Breast epithelium (tissue), 4 donors: Measurements from ENCODE around the gene COL5A3. TPM values are rescaled to one million over a fixed set of nuclear protein-coding genes. Genes with fewer than 3 reads are reported as not detected.

Experiments used
- DNase-seq, 2 donors: peaks; one replicate each; pipeline ENCODE4 v3.0.0-alpha.2; 2019; ENCODE audit warnings: low spot score in 2 of 2
- H3K27ac ChIP-seq, 2 donors: fragments of 200-600 bp; sonication (generic) in 1 of 2; one replicate each; pipeline ENCODE4 v1.5.1; 2016 to 2019; ENCODE audit warnings: mild to moderate bottlenecking in 1 of 2
- H3K27me3 ChIP-seq, 2 donors: fragments of 200-600 bp; sonication (generic) in 1 of 2; one replicate each; pipeline versions ENCODE4 v1.5.1 to v1.6.0; 2017 to 2019; ENCODE audit warnings: control low read depth in 1 of 2, mild to moderate bottlenecking in 1 of 2
- H3K36me3 ChIP-seq: fragments of 200-600 bp; one replicate; pipeline ENCODE4 v1.5.1; 2019
- H3K4me1 ChIP-seq, 2 donors: fragments of 200-600 bp; sonication (generic); one replicate each; pipeline ENCODE4 v1.5.1; 2016 to 2019; ENCODE audit warnings: control low read depth in 1 of 2
- H3K4me3 ChIP-seq, 3 donors: fragments of 200-600 bp; sonication (generic); 1 replicate in 2 of 3; 2 replicates in 1 of 3; pipeline ENCODE4 v1.5.1; 2016 to 2019; ENCODE audit warnings: mild to moderate bottlenecking in 3 of 3, moderate library complexity in 2 of 3
- H3K9me3 ChIP-seq, 2 donors: fragments of 200-600 bp; sonication (generic) in 1 of 2; one replicate each; pipeline ENCODE4 v1.5.1; 2016 to 2019; ENCODE audit warnings: control low read depth in 1 of 2
- CTCF ChIP-seq, 3 donors: fragments of 450-650 bp; IDR thresholded peaks; one replicate each; pipeline ENCODE4 v1.5.1; 2016 to 2017; ENCODE audit warnings: antibody characterized with exemption in 3 of 3, mild to moderate bottlenecking in 3 of 3, moderate library complexity in 3 of 3
- POLR2A ChIP-seq: fragments of 450-650 bp; IDR thresholded peaks from one replicate; pipeline ENCODE4 v1.6.1; 2016; ENCODE audit warnings: antibody characterized with exemption, mild to moderate bottlenecking, moderate library complexity
- POLR2AphosphoS5 ChIP-seq, 3 donors: sonication (generic); formaldehyde crosslinking; IDR thresholded peaks; one replicate each; pipeline ENCODE4 v1.6.1; 2017; ENCODE audit warnings: antibody characterized with exemption in 3 of 3
- intact Hi-C: fragments of 100-400 bp; cut with DNase I; formaldehyde crosslinking; loops from one replicate; pipeline ENCODE4 v1.15.1; 2023; ENCODE audit warnings: low total_unique reads
- total RNA-seq, 3 donors: library from RNA; depleted of rRNA; stranded (reverse); fragments of >200 nt; gene quantifications; one replicate each; pipeline ENCODE4 v1.1.0, GENCODE V29; 2016

COL5A3 gene
- total RNA-seq, 3 donors from 2014 or later, result 4.8 to 32.2 (median 12.5) TPM

- H3K9me3 ChIP-seq, result no peaks in the 10 kb centered on the region
- no peaks in the 10 kb centered on the region for H3K36me3 ChIP-seq
- intact Hi-C loops, result no loop called here
- H3K4me3 ChIP-seq, result no peak overlapping the region
- no peak for DNase-seq
- no peaks in the 10 kb centered on the region for H3K4me1 ChIP-seq
- H3K27ac ChIP-seq, result no peak overlapping the region
- TF ChIP-seq POLR2AphosphoS5 (IDR thresholded peaks at IDR 0.05), result no peak
- TF ChIP-seq POLR2A, result no peak
- TF ChIP-seq CTCF (IDR thresholded peaks at IDR 0.05), result no peak
- H3K27me3 ChIP-seq, result no peaks in the 10 kb centered on the region
Measured at GRCh38 chr19:9991425-9992191, 18.7 kb downstream of the COL5A3 start.

- intact Hi-C loops, result no loop called here
- TF ChIP-seq POLR2A, result no peak
- no peak for TF ChIP-seq CTCF (IDR thresholded peaks at IDR 0.05)
- no peak for TF ChIP-seq POLR2AphosphoS5 (IDR thresholded peaks at IDR 0.05)
- no peak overlapping the region for H3K4me3 ChIP-seq
- H3K36me3 ChIP-seq, result no peaks in the 10 kb centered on the region
- no peaks in the 10 kb centered on the region for H3K27me3 ChIP-seq
- no peak for DNase-seq
- no peaks in the 10 kb centered on the region for H3K9me3 ChIP-seq
- H3K27ac ChIP-seq, result no peak overlapping the region
- no peaks in the 10 kb centered on the region for H3K4me1 ChIP-seq
Measured at GRCh38 chr19:9989504-9989903, 20.8 kb downstream of the COL5A3 start.

GRCh38 chr19:9986787-9987281 lies 23.5 kb downstream of the COL5A3 start:
- TF ChIP-seq POLR2A (no peak), CTCF (IDR thresholded peaks at IDR 0.05) (no peak), POLR2AphosphoS5 (IDR thresholded peaks at IDR 0.05) (peak in 1 of 3 donors; percentile 74)

GRCh38 chr19:9981406-9982260 lies 28.7 kb downstream of the COL5A3 start:
- DNase-seq, result no peak
- intact Hi-C loops, result no loop called here
- no peak for TF ChIP-seq POLR2AphosphoS5 (IDR thresholded peaks at IDR 0.05)
- TF ChIP-seq CTCF (IDR thresholded peaks at IDR 0.05), result no peak
- TF ChIP-seq POLR2A, result no peak
- Histone ChIP-seq H3K27ac (no peak overlapping the region), H3K36me3 (no peaks in the 10 kb centered on the region), H3K27me3 (no peaks in the 10 kb centered on the region), H3K4me1 (no peaks in the 10 kb centered on the region), H3K4me3 (no peak overlapping the region), H3K9me3 (no peaks in the 10 kb centered on the region)

More at GRCh38 chr19:9986787-9987281, 23.5 kb downstream of the COL5A3 start:
- H3K36me3 ChIP-seq, result no peaks in the 10 kb centered on the region
- H3K4me1 ChIP-seq, result no peaks in the 10 kb centered on the region
- intact Hi-C loops, result no loop called here
- no peaks in the 10 kb centered on the region for H3K9me3 ChIP-seq
- no peaks in the 10 kb centered on the region for H3K27me3 ChIP-seq
- peak overlapping the region; percentile 21 to 66 for H3K27ac ChIP-seq
- peak in 1 of 2 donors; percentile 32 for DNase-seq
- H3K4me3 ChIP-seq, result no peak overlapping the region

- Histone ChIP-seq H3K27me3 (no peaks in the 10 kb centered on the region), H3K4me1 (no peaks in the 10 kb centered on the region), H3K27ac (no peak overlapping the region), H3K9me3 (no peaks in the 10 kb centered on the region), H3K4me3 (no peak overlapping the region), H3K36me3 (no peaks in the 10 kb centered on the region)
- DNase-seq, result no peak
- intact Hi-C loops, result no loop called here
- TF ChIP-seq POLR2A (no peak), POLR2AphosphoS5 (IDR thresholded peaks at IDR 0.05) (no peak), CTCF (IDR thresholded peaks at IDR 0.05) (no peak)
Measured at GRCh38 chr19:9972103-9972502, 38.2 kb downstream of the COL5A3 start.
